GM12878 (cell line): ENCODE measurements around the gene MAN2B2. TPM values are rescaled to one million over a fixed set of nuclear protein-coding genes. Genes with fewer than 3 reads are reported as not detected.

Experiments
- ATAC-seq: fragments of 200-7000 bp; cut with Tn5 transposase; 3 replicates; pipeline ENCODE4 v1.9.1; 2020; ENCODE audit warnings: mild to moderate bottlenecking, moderate library complexity
- BruUV-seq: library from RNA; stranded (reverse); fragments of 400-500 nt; replicated peaks from 2 replicates; lab custom pipeline; 2021; lab: Mats Ljungman, UMichigan
- CTCF ChIA-PET: fragments of 300-600 bp; sonication (Branson Sonifier 250); formaldehyde crosslinking; extraction: SDS; loops from one replicate; lab custom pipeline; 2021; ENCODE audit warnings: inconsistent platforms; lab: Yijun Ruan, JAX
- POLR2A ChIA-PET: fragments of 350-600 bp; formaldehyde crosslinking; extraction: SDS; loops from one replicate; lab custom pipeline; 2021; ENCODE audit warnings: inconsistent platforms; lab: Charles Lee
- RAD21 ChIA-PET: fragments of 300-600 bp; sonication (Branson Sonifier 250); formaldehyde crosslinking; loops from one replicate; lab custom pipeline; 2023; ENCODE audit warnings: antibody characterized with exemption; ENCODE audit not compliant: unreplicated experiment; lab: Charles Lee
- SMC1A ChIA-PET: fragments of 300-600 bp; sonication (Branson Sonifier 250); formaldehyde crosslinking; loops from one replicate; lab custom pipeline; 2023; ENCODE audit not compliant: unreplicated experiment, uncharacterized antibody; lab: Charles Lee
- DNase-seq: peaks from one replicate; pipeline ENCODE4 v3.0.0-alpha.2; 2011; ENCODE audit warnings: low read depth, low spot score
- FAIRE-seq: peaks from 3 replicates; lab custom pipeline; 2011; peaks lifted over from hg19 to GRCh38; lab: Jason Lieb, UNC
- H2AFZ ChIP-seq: 2 replicates; pipeline ENCODE4 v1.6.0; 2011; ENCODE audit warnings: low read depth, low read length, control low read depth; ENCODE audit not compliant: control insufficient read depth
- H3K27ac ChIP-seq: 2 replicates; pipeline ENCODE4 v1.5.1; 2011; ENCODE audit warnings: control low read depth; ENCODE audit not compliant: control insufficient read depth, insufficient read depth
- H3K27me3 ChIP-seq, 2 experiments: replicated peaks in 1 of 2; 2 replicates each; pipeline versions ENCODE4 v1.6.0 to v1.6.1; 2011; ENCODE audit warnings: low read length in 1 of 2; ENCODE audit not compliant: control insufficient read depth in 2 of 2, insufficient read depth in 2 of 2
- H3K36me3 ChIP-seq, 2 experiments: 2 replicates each; pipeline ENCODE4 v1.5.1; 2011; ENCODE audit warnings: low read length in 1 of 2; ENCODE audit not compliant: control insufficient read depth in 2 of 2, insufficient read depth in 2 of 2
- H3K4me1 ChIP-seq: 2 replicates; pipeline ENCODE4 v1.6.1; 2011; ENCODE audit warnings: mild to moderate bottlenecking, low read length, moderate library complexity, mixed read lengths; ENCODE audit not compliant: control insufficient read depth, insufficient read depth
- H3K4me2 ChIP-seq: 2 replicates; pipeline ENCODE4 v1.6.0; 2011; ENCODE audit warnings: control low read depth; ENCODE audit not compliant: control insufficient read depth, insufficient read depth
- H3K4me3 ChIP-seq: fragments of 200-600 bp; sonication (generic); 2 replicates; pipeline ENCODE4 v1.5.1; 2016
- H3K79me2 ChIP-seq: 2 replicates; pipeline ENCODE4 v1.6.0; 2011; ENCODE audit warnings: low read length; ENCODE audit not compliant: control insufficient read depth, insufficient read depth
- H3K9ac ChIP-seq: 2 replicates; pipeline ENCODE4 v1.8.0; 2011; ENCODE audit warnings: low read length, control low read depth, mixed read lengths; ENCODE audit not compliant: control insufficient read depth, insufficient read depth
- H3K9me3 ChIP-seq: replicated peaks from 3 replicates; pipeline ENCODE4 v1.5.1; 2011; ENCODE audit warnings: mild to moderate bottlenecking, low read length; ENCODE audit not compliant: control insufficient read depth, insufficient read depth
- H4K20me1 ChIP-seq: 2 replicates; pipeline ENCODE4 v1.6.0; 2011; ENCODE audit not compliant: control insufficient read depth, insufficient read depth
- CTCF ChIP-seq, 3 experiments: IDR thresholded peaks in 2 of 3; conservative IDR thresholded peaks in 1 of 3; 2 replicates each; pipeline ENCODE4 v1.5.1; 2011; ENCODE audit warnings: low read depth in 3 of 3, low read length in 3 of 3, mild to moderate bottlenecking in 3 of 3, control low read depth in 2 of 3, moderate library complexity in 2 of 3, inconsistent platforms in 1 of 3, mixed read lengths in 1 of 3; ENCODE audit not compliant: control insufficient read depth in 2 of 3, insufficient read depth in 1 of 3; ENCODE audit errors: extremely low read depth in 1 of 3
- RAD21 ChIP-seq: IDR thresholded peaks from 2 replicates; pipeline ENCODE4 v1.6.1; 2011; ENCODE audit warnings: mild to moderate bottlenecking, low read depth, low read length, moderate library complexity; ENCODE audit not compliant: insufficient read depth
- ZBTB11 ChIP-seq: fragments of 450-650 bp; formaldehyde crosslinking; IDR thresholded peaks from 2 replicates; pipeline ENCODE4 v1.5.0; 2022; ENCODE audit warnings: mild to moderate bottlenecking, missing genetic modification characterization
- WGBS: methylation state at CpG from one replicate; pipeline ENCODE4 v1.1.6; 2016; ENCODE audit warnings: low lambda C conversion rate; ENCODE audit not compliant: insufficient replicate concordance, insufficient coverage; ENCODE audit errors: missing lambda C conversion rate; 5-methylcytosine and 5-hydroxymethylcytosine counted together
- in situ Hi-C: fragments of 300-500 bp; cut with MboI; formaldehyde crosslinking; loops from 9 replicates; pipeline ENCODE4 v1.14.3; 2018; ENCODE audit warnings: mixed read lengths
- intact Hi-C: fragments of 100-400 bp; cut with micrococcal nuclease; formaldehyde crosslinking; loops from one replicate; pipeline ENCODE4 v1.14.2; 2022; ENCODE audit not compliant: unreplicated experiment
- polyA plus RNA-seq, 11 experiments: library from polyadenylated mRNA; depleted of rRNA in 4 of 11; unstranded in 6 of 11; stranded (reverse) in 5 of 11; fragments of >200 nt; fragmentation: Nextera tagmentation in 4 of 11; fragmentation: Illumina TruSeq in 1 of 11; extraction: Ambion mirVana in 4 of 11; extraction: Trizol in 1 of 11; gene quantifications; 1 replicate in 1 of 11; 2 replicates in 10 of 11; pipeline versions ENCODE4 v1.2.1 to v1.2.3, GENCODE V29; 2011 to 2016; ENCODE audit warnings: inconsistent platforms in 2 of 11, missing spikeins in 2 of 11, low read depth in 1 of 11
- total RNA-seq, 4 experiments: library from RNA; depleted of rRNA in 3 of 4; stranded (reverse); fragments of >200 nt in 3 of 4; fragmentation: Illumina TruSeq in 1 of 4; extraction: Trizol in 1 of 4; gene quantifications; 2 replicates each; pipeline versions ENCODE4 v1.2.1 to v1.2.3, GENCODE V29; 2013 to 2021

Gene MAN2B2
- total and polyA plus RNA-seq, 10 of the 15 experiments (the other 5 are each of a cell fraction or from before 2014, with no cell fraction given): 0.47 to 14.5 (median 7.0) TPM

- POLR2A ChIA-PET: interaction anchor here (0.7 to 1.3 kb wide), 3 partner anchors 67 to 301 kb away, joined by 3 to 4 read pairs (median 3); partner anchors contain the start of gene MRFAP1
- BruUV-seq: no TSS peak
- H3K4me2 ChIP-seq: peak overlapping the region; percentile 97
- peaks cover 8% of the 10 kb centered on the region for H3K79me2 ChIP-seq
- H4K20me1 ChIP-seq: no peaks in the 10 kb centered on the region
- no peak overlapping the region for H3K27ac ChIP-seq
- H3K9ac ChIP-seq: peak overlapping the region; percentile 91; the same call in 1 of the 2 replicates
- intact Hi-C loops: no loop called here
- no peak for ATAC-seq
- WGBS: 79% methylated on average over 16 of the region's 16 CpGs
- SMC1A ChIA-PET: no interaction called here
- RAD21 ChIA-PET: interaction anchor here (0.9 to 1.3 kb wide), 2 partner anchors 101 to 493 kb away, joined by 3 to 4 read pairs; partner anchors contain the start of gene GRPEL1
- H3K36me3 ChIP-seq: no peaks in the 10 kb centered on the region; a peak in 2 of 4 replicates
- peak overlapping the region; percentile 94 for H2AFZ ChIP-seq
- H3K27me3 ChIP-seq: no peaks in the 10 kb centered on the region; a peak in 2 of 4 replicates
- peaks cover 12% of the 10 kb centered on the region for H3K4me1 ChIP-seq
- in situ Hi-C loops: no loop called here
- H3K9me3 ChIP-seq: no peaks in the 10 kb centered on the region
- CTCF ChIA-PET: interaction anchor here (1.1 to 1.8 kb wide), 5 partner anchors 24 to 299 kb away, joined by 3 to 10 read pairs (median 3); no protein-coding TSS in a partner anchor
- peak overlapping the region; percentile 91 for H3K4me3 ChIP-seq
- FAIRE-seq: no peak
- TF ChIP-seq ZBTB11 (no peak), CTCF (IDR thresholded peaks at IDR 0.05 in 2 of 3, conservative IDR thresholded peaks at IDR 0.05 in 1 of 3; ENCODE audit: control insufficient read depth in 2 of 3, extremely low read depth in 1 of 3, insufficient read depth in 1 of 3, low read depth in 3 of 3, low read length in 3 of 3) (peak in 2 of 3 experiments; percentile 9 to 29; a peak in 2 of 6 replicates), RAD21 (peak; percentile 11; the same call in 1 of the 2 replicates)
- TF ChIP-seq, all 136 proteins: peak for 2
- no peak for DNase-seq
These were observed 823 bp upstream of the MAN2B2 start for GRCh38 chr4:6573986-6574746.
